ENCODE data around the gene DNAJC5G.
A peak's percentile ranks its signal among the peaks of the same experiment; 100 is the strongest.
"Not testable (repeated sequence)": the region's sequence is repeated elsewhere in the genome, so short reads cannot be mapped to it uniquely, and the experiment has no call there.

The DNAJC5G gene

GRCh38 chr2:27272537-27273522, 2.4 kb upstream of the DNAJC5G start:
- DNase-seq; intact Hi-C loops (cut with DNase I): not testable (repeated sequence)

GRCh38 chr2:27278010-27278409, 2.8 kb downstream of the DNAJC5G start:
- no peak for DNase-seq
- intact Hi-C loops (cut with DNase I): no loop called here

- DNase-seq: no peak
- intact Hi-C loops (cut with DNase I): loop anchor here (5.0 kb wide), 1 partner anchor 184 kb away; no protein-coding TSS in a partner anchor
These were observed 5.6 kb downstream of the DNAJC5G start for GRCh38 chr2:27280826-27281225.

GRCh38 chr2:27281442-27281841, 6.2 kb downstream of the DNAJC5G start:
- intact Hi-C loops (cut with DNase I): loop anchor here (5.0 kb wide), 1 partner anchor 184 kb away; no protein-coding TSS in a partner anchor

DNA sequence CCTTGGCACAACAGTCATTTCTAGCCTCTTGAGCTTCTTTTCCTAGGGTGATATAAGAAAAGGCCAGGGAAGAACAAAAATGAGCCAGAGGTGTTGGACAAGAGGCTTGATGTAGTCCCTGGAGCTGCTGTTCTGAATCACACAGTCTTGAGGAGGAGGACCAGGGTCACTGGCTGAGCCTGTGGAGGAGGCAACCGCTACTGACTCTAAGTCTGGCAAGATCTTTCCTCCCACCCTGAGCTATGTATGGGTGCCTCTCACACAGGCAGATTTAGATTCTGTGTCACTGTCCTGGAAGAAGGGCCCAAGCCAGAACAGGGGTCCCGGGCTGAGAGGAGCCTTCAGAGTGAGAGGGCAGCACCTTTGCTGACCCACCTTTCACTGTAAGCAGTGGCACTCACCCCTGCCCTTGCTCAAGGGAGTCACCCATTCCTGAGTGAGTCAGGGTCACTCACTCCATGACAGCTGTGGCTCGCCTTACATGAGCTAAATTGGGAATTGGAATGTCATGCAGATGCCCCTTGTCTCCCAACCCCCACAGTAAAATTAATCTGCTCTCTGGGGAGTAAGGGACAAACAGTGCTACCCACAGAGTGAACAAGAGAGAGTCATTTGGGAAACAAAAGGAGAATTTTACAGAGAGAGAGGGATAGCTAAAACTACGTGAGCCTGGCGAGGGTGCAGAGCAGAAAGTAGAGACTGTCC, 6.8 kb downstream of the DNAJC5G start, which contains the start of gene TRIM54:
Gene TRIM54 (plus strand): TSS at position 575 of the 705 bp plus-strand sequence. CDS start 303 bp downstream, outside the sequence.
- intact Hi-C loops (cut with DNase I): loop anchor here (5.0 kb wide), 1 partner anchor 185 kb away; no protein-coding TSS in a partner anchor
- no peak for DNase-seq

More at GRCh38 chr2:27281442-27281841, 6.2 kb downstream of the DNAJC5G start:
- no peak for DNase-seq

DNA sequence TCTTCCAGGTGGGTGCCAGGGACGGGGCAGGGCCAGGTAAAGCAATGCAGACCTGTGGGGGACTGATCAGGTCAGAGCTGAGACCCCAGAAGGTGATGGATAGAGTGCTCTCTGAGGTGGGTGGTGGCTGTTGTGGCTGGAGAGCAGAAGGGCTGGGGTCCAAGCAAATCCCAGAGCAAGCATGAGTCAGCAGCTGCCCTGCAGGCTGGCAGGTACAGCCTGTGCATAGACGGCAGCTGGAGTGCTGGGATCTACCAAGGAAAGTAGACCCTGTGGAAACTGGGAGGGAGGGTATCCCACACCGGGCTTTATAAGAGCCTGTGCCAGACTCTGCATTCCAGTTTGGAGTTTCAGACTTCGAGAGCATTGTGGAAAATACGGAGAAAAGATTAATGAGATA, 7.7 kb downstream of the DNAJC5G start:
- intact Hi-C loops (cut with DNase I): loop anchor here (5.0 kb wide), 1 partner anchor 186 kb away; no protein-coding TSS in a partner anchor
- DNase-seq: no peak

- intact Hi-C loops (cut with DNase I): loop anchor here (5.0 kb wide), 1 partner anchor 188 kb away; no protein-coding TSS in a partner anchor
- peak in 3 of 10 donors; percentile 18 to 91 (median 62) for DNase-seq
These were observed 9.8 kb downstream of the DNAJC5G start for GRCh38 chr2:27284996-27285395.

DNA sequence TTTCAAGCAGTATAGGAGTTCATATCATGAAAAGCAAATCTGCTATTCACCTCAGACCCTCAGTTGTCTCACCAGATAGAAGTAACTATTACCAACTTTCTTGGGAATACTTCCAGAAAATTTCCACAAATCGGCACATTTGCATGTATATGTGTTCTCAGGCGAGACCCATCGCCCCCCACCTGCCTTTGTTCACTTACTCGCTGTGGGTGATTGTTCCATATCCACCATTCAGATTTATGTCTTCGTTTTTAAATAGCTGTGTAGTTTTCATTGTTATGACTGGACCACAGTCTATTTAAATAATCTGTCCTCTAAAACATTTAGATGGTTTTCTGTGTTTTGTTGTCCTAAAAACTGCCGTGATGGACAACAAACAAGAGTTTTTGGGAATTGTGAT, 10.2 kb downstream of the DNAJC5G start:
- DNase-seq: no peak
- intact Hi-C loops (cut with DNase I): no loop called here

GRCh38 chr2:27288610-27289009, 13.4 kb downstream of the DNAJC5G start:
- DNase-seq: no peak
- intact Hi-C loops (cut with DNase I): no loop called here

DNA sequence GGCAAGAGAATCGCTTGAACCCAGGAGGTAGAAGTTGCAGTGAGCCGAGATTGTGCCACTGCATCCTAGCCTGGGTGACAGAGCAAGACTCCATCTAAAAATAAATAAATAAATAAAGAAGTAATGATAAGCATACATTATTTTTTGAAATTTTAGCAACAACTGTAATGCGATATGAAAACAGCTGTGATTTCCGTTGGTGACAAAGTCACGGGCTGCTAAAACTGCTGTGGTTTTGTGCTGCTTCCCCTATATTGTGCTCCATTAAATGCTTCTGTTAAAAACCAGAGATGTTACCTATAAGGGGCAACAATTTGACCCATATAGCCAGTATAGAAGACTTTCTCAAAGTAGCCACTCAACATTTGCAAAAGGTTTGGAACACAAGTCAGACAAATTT, 15.3 kb downstream of the DNAJC5G start:
- DNase-seq: no peak
- intact Hi-C loops (cut with DNase I): no loop called here

- intact Hi-C loops (cut with DNase I): no loop called here
- DNase-seq: no peak
These were observed 16.6 kb downstream of the DNAJC5G start for GRCh38 chr2:27291865-27292264.

DNA sequence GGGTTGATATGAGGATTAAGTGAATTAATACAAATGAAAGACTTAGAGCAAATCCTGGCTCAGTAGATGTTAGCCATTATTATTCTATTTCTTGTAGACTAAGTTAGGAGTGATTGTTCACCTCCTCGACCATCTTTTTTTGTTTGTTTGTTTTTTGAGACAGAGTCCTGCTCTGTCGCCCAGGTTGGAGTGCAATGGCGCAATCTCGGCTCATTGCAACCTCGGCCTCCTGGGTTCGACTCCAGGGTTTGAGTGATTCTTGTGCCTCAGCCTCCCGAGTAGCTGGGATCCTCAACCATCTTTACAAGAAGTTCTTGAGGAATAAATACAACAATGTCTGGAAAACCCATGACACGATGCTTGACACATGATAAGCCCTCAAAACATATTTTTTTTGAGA, 19.7 kb downstream of the DNAJC5G start:
- DNase-seq: no peak
- intact Hi-C loops (cut with DNase I): no loop called here

DNA sequence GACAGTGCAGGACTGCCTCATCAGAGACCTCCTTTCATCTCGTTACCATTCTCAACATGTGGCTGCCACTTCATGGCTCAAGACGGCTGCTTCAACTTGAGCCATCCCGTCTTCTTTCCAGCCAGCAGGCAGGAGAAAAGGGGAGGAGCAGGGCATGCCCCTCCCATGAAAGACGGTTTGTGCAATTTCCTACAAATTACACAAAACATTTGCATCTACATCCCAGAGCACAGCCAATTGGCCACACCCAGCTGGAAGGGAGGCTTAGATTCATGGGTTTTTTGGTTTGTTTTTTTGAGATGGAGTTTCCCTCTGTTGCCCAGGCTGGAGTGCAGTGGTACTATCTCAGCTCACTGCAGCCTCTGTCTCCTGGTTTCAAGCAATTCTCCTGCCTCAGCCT, 21.2 kb downstream of the DNAJC5G start:
- intact Hi-C loops (cut with DNase I): no loop called here
- peak in 1 of 10 donors; percentile 9 for DNase-seq

GRCh38 chr2:27297195-27297594, 22.0 kb downstream of the DNAJC5G start:
- peak in 1 of 10 donors; percentile 7 for DNase-seq
- intact Hi-C loops (cut with DNase I): no loop called here

DNA sequence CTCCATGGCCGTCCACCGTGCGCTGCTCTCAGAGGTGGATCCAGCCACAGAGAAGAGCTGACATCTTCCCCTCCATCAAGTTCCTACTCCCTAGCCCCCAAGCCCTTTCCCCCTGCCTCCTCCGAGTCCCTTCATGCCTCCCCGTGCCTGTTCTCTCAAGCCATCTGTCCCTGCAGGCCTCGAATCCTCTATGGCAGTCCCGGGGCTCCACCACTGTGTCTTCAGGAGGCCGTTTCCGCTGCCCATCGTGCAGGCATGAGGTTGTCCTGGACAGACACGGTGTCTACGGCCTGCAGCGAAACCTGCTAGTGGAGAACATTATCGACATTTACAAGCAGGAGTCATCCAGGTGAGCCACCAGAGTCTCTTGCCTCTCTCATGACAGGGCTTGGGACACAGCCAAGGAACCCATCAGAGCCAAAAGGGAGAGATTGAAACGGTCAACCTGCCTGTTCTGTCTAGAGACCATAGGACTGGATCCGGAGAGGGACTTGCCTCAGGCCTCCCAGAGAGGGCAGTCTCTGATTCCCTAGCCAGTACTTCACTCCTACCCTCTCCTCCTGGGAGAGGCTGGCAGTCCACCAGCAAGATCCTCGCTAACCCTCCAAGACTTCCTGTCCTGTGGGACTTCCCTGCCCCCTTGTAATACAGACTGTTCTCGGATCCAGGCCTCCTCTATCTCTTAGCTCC, 23.3 kb downstream of the DNAJC5G start:
- intact Hi-C loops (cut with DNase I): no loop called here
- DNase-seq: peak in 1 of 10 donors; percentile 85

- intact Hi-C loops (cut with DNase I): loop anchor here (10.0 kb wide), 1 partner anchor 46 kb away; no protein-coding TSS in a partner anchor
- DNase-seq: peak in 1 of 10 donors; percentile 51
These were observed 25.4 kb downstream of the DNAJC5G start for GRCh38 chr2:27300606-27301005.

DNA sequence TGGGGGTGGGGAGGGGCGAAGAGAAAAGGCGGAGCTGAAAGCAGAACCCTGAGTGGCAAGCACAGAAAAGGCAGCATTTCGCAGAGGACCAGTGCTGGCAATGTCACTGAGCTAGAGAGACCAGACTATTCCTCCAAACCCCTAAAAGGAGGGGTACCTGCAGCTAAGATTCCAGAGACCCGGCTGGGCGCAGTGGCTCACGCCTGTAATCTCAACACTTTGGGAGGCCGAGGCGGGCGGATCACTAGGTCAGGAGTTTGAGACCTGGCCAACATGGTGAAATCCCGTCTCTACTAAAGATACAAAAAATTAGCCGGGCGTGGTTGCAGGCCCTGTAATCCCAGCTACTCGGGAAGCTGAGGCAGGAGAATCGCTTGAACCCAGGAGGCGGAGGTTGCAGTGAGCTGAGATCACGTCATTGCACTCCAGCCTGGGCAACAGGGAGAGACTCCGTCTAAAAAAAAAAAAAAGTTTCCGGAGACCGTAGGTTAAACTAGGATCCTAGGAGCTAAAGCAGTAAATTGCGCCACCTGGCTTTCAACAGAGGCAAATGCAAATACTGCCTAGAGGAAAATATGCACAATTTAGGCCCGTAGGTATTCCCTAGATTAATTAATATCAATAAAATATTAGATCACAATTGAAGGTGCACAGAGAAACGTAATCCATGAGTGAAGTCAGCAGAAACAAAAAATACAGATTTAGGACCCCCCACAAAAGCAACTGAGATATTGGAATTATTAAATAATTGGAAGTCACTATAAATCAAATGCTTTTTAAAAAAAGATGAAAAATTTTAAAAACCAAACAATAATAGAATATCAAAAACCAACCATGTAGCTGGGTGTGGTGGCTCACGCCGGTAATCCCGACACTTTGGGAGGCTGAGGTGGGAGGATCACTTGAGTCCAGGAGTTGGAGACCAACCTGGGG, 28.1 kb downstream of the DNAJC5G start:
- DNase-seq: peak in 3 of 10 donors; percentile 23 to 70 (median 42)
- intact Hi-C loops (cut with DNase I): loop anchor here (2.0 to 10.0 kb wide), 2 partner anchors 49 to 205 kb away; no protein-coding TSS in a partner anchor

DNA sequence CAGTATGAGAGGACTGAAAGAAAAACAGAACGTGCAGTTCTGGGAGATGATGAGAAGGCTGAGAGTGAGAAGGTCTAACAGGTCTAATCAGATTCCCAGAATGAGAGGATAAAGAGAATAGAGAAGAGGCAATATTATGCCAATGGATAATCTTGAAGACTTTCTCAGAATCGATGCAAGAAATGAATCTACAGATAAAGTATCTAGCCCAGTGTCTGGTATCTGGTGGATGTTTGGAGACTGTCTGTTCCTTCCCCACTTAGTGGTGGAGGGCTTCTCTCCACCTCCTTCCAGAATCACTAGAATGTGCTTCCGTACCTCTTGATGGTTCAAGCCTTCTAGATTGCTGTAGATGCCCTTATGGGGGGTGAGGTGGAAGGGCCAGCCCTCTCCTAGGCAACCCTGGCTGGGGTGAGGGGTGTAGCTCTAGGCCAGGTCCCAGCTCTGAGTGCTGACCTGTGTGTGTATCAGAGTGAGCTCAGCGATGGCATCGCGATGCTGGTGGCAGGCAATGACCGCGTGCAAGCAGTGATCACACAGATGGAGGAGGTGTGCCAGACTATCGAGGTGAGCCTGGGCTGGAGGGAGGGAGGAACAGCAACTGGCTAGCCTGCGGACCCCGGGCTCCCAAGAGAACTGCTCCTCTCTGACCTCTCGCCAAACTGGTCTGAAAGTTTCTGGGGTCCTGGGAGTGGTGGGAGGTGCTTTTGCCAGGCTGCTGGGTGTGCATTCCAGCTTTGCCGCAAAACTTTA, 29.4 kb downstream of the DNAJC5G start:
- intact Hi-C loops (cut with DNase I): loop anchor here (10.0 kb wide), 1 partner anchor 50 kb away; no protein-coding TSS in a partner anchor
- peak in 1 of 10 donors; percentile 67 for DNase-seq

All from posterior cingulate gyrus (tissue), 11 donors.